WI38 (cell line): ENCODE measurements around the gene SLC35F2.
A peak's percentile ranks its signal among the peaks of the same experiment; 100 is the strongest.

Experiments used
- H3K4me3 ChIP-seq: 2 replicates; pipeline ENCODE4 v1.5.1; 2011; ENCODE audit warnings: low read depth, mild to moderate bottlenecking, control low read depth, low read length
- TF ChIP-seq, protein P1 (sequence below): IDR thresholded peaks from 2 replicates; pipeline ENCODE4 v1.5.1; 2012; ENCODE audit warnings: low read depth, mild to moderate bottlenecking, control low read depth, low read length

SLC35F2 gene

GRCh38 chr11:107804211-107804610 is 54.4 kb downstream of the SLC35F2 start:
- H3K4me3 ChIP-seq = no peak overlapping the region
- TF ChIP-seq, protein P1, sequence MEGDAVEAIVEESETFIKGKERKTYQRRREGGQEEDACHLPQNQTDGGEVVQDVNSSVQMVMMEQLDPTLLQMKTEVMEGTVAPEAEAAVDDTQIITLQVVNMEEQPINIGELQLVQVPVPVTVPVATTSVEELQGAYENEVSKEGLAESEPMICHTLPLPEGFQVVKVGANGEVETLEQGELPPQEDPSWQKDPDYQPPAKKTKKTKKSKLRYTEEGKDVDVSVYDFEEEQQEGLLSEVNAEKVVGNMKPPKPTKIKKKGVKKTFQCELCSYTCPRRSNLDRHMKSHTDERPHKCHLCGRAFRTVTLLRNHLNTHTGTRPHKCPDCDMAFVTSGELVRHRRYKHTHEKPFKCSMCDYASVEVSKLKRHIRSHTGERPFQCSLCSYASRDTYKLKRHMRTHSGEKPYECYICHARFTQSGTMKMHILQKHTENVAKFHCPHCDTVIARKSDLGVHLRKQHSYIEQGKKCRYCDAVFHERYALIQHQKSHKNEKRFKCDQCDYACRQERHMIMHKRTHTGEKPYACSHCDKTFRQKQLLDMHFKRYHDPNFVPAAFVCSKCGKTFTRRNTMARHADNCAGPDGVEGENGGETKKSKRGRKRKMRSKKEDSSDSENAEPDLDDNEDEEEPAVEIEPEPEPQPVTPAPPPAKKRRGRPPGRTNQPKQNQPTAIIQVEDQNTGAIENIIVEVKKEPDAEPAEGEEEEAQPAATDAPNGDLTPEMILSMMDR = no peak

DNA sequence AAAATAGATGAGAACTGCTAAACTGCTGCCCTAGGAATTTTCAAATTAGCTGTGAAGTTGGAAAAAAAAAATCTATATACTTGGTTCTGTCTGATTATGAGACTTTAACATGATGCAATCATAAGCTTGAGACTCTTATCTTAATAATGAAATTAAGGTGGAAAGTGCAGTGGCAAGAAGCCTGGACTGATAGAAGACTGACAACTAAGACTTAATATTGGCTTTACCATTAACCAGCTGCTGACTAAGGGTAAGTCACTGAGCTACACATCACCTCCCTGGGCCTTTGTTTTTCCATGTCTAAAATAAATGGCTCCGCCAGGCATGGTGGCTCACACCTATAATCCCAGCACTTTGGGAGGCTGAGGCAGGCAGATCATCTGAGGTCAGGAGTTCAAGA is 56.9 kb downstream of the SLC35F2 start:
- TF ChIP-seq, protein P1 = no peak
- H3K4me3 ChIP-seq = no peak overlapping the region

DNA sequence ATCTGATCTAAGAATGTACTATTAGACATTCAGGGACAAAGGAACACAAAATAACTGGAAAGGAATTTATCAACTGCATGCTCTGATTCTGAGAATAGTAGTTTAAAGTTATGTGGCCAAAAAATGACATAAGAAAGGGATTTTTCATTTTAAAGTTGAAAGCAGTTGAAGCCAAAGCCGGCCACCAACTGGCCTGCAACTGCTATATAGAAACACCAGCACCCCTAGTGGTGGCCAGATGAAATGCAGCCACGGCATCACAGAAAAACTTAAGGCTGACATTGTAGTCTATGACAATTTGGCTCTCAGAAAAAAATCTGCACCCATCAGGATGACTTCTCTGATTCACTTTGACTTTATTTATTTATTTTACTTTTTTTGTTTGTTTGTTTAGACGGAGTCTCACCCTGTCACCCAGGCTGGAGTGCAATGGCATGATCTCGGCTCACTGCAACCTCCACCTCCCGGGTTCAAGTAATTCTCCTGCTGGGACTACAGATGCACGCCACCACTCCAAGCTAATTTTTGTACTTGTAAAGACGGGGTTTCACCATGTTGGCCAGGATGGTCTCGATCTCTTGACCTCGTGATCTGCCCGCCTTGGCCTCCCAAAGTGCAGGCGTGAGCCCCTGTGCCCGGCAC is 59.2 kb downstream of the SLC35F2 start:
- no peak overlapping the region for H3K4me3 ChIP-seq
- TF ChIP-seq, protein P1 = peak; percentile 100

- H3K4me3 ChIP-seq = no peak overlapping the region
- TF ChIP-seq, protein P1 = no peak
Observed at GRCh38 chr11:107792049-107792443, 66.5 kb downstream of the SLC35F2 start.

- TF ChIP-seq, protein P1 = no peak
- H3K4me3 ChIP-seq = no peak overlapping the region
Observed at GRCh38 chr11:107791343-107792048, 67.1 kb downstream of the SLC35F2 start.

- TF ChIP-seq, protein P1 = no peak
Observed at GRCh38 chr11:107789767-107790166, 68.8 kb downstream of the SLC35F2 start.

GRCh38 chr11:107787733-107788132 is 70.9 kb downstream of the SLC35F2 start:
- no peak overlapping the region for H3K4me3 ChIP-seq
- TF ChIP-seq, protein P1 = no peak

More at GRCh38 chr11:107789767-107790166, 68.8 kb downstream of the SLC35F2 start:
- no peak overlapping the region for H3K4me3 ChIP-seq
